Transverse colon (tissue), 4 donors: Measurements from ENCODE around the gene TPK1. TPM values are rescaled to one million over a fixed set of nuclear protein-coding genes. Genes with fewer than 3 reads are reported as not detected.

ENCODE experiments used
- DNase-seq: peaks from one replicate; pipeline ENCODE4 v3.0.0-alpha.2; 2019
- H3K27ac ChIP-seq, 4 donors: fragments of 200-600 bp; sonication (generic); 2 replicates each; pipeline ENCODE4 v1.5.1; 2016 to 2018; ENCODE audit warnings: inconsistent platforms in 4 of 4
- H3K27me3 ChIP-seq: fragments of 200-600 bp; sonication (generic); 2 replicates; pipeline ENCODE4 v1.5.1; 2017; ENCODE audit warnings: inconsistent platforms
- H3K36me3 ChIP-seq, 4 donors: fragments of 200-600 bp; sonication (generic); 2 replicates each; pipeline ENCODE4 v1.5.1; 2017 to 2019; ENCODE audit warnings: inconsistent platforms in 4 of 4
- H3K4me1 ChIP-seq, 4 donors: fragments of 200-600 bp; sonication (generic); 2 replicates each; pipeline ENCODE4 v1.5.1; 2017 to 2020; ENCODE audit warnings: inconsistent platforms in 4 of 4
- H3K4me3 ChIP-seq, 4 donors: fragments of 200-600 bp; sonication (generic); 1 replicate in 1 of 4; 2 replicates in 3 of 4; pipeline versions ENCODE4 v1.5.1 to v1.6.1; 2017 to 2019; ENCODE audit warnings: inconsistent platforms in 4 of 4
- H3K9me3 ChIP-seq, 2 donors: fragments of 200-600 bp; sonication (generic); 2 replicates each; pipeline ENCODE4 v1.5.1; 2017 to 2019; ENCODE audit warnings: inconsistent platforms in 2 of 2
- EP300 ChIP-seq: sonication (generic); formaldehyde crosslinking; IDR thresholded peaks from one replicate; pipeline ENCODE4 v1.6.1; 2017; ENCODE audit warnings: antibody characterized with exemption, low read depth
- POLR2A ChIP-seq: fragments of 450-650 bp; IDR thresholded peaks from one replicate; pipeline ENCODE4 v1.6.1; 2016; ENCODE audit warnings: antibody characterized with exemption, mild to moderate bottlenecking, moderate library complexity
- POLR2AphosphoS5 ChIP-seq, 3 donors: sonication (generic); formaldehyde crosslinking; IDR thresholded peaks; one replicate each; pipeline ENCODE4 v1.6.1; 2016; ENCODE audit warnings: antibody characterized with exemption in 3 of 3
- WGBS, 2 donors: methylation state at CpG; one replicate each; pipeline ENCODE4 v1.1.5; 2018; ENCODE audit warnings: low coverage in 1 of 2; 5-methylcytosine and 5-hydroxymethylcytosine counted together
- in situ Hi-C, 4 donors: fragments of 200-750 bp; cut with MboI; loops; one replicate each; pipeline versions ENCODE4 v1.15.0 to v1.15.1; 2017; ENCODE audit warnings: low sequenced_read_pairs in 3 of 4, low pct_ligation_motif_present in 1 of 4, low pct_unique_long_range_greater_than_20kb in 1 of 4
- intact Hi-C: fragments of 100-400 bp; cut with DNase I; formaldehyde crosslinking; loops from one replicate; pipeline ENCODE4 v1.15.1; 2023; ENCODE audit warnings: low total_unique reads
- total RNA-seq, 4 donors: library from RNA; depleted of rRNA; stranded (reverse); fragments of >200 nt; gene quantifications; one replicate each; pipeline ENCODE4 v1.1.0, GENCODE V29; 2016
- TF ChIP-seq, protein P1 (sequence below), 5 experiments: fragments of 200-600 bp in 3 of 5; fragments of 450-650 bp in 2 of 5; sonication (generic) in 3 of 5; IDR thresholded peaks; 1 replicate in 2 of 5; 2 replicates in 3 of 5; pipeline ENCODE4 v1.5.1; 2016 to 2017; ENCODE audit warnings: antibody characterized with exemption in 5 of 5, inconsistent platforms in 3 of 5, mild to moderate bottlenecking in 2 of 5, moderate library complexity in 1 of 5

TPK1 gene
- total RNA-seq, 4 donors from 2014 or later: 1.4 to 17.3 (median 14.6) TPM

DNA sequence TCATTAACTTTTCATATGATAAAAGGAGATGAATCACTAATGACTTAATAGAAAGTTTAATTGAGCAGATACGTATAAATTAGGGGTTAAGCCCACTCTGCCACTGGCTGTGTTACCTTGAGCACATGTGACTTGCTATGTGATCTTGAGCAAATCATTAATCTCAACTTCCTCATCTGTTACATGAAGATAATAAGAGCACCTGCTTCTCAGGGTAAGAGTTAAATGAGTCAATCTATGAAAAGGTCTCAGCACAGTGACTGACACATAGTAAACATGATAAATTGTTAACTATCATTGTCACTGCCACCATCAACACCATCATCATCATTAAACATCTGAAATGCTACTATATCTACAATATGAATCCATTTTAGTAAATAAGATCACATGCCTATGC lies 110.8 kb downstream of the TPK1 start:
- Histone ChIP-seq H3K27ac (no peak overlapping the region), H3K36me3 (no peaks in the 10 kb centered on the region), H3K9me3 (no peaks in the 10 kb centered on the region), H3K4me3 (no peak overlapping the region), H3K27me3 (no peaks in the 10 kb centered on the region), H3K4me1 (no peaks in the 10 kb centered on the region)
- DNase-seq: no peak
- in situ Hi-C loops: no loop called here
- intact Hi-C loops: no loop called here
- 58 to 65% methylated on average over 1 of the region's 1 CpG for WGBS, 2 donors
- TF ChIP-seq POLR2AphosphoS5 (IDR thresholded peaks at IDR 0.05) (no peak), POLR2A (no peak), EP300 (no peak)
- TF ChIP-seq, protein P1, sequence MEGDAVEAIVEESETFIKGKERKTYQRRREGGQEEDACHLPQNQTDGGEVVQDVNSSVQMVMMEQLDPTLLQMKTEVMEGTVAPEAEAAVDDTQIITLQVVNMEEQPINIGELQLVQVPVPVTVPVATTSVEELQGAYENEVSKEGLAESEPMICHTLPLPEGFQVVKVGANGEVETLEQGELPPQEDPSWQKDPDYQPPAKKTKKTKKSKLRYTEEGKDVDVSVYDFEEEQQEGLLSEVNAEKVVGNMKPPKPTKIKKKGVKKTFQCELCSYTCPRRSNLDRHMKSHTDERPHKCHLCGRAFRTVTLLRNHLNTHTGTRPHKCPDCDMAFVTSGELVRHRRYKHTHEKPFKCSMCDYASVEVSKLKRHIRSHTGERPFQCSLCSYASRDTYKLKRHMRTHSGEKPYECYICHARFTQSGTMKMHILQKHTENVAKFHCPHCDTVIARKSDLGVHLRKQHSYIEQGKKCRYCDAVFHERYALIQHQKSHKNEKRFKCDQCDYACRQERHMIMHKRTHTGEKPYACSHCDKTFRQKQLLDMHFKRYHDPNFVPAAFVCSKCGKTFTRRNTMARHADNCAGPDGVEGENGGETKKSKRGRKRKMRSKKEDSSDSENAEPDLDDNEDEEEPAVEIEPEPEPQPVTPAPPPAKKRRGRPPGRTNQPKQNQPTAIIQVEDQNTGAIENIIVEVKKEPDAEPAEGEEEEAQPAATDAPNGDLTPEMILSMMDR (IDR thresholded peaks at IDR 0.05): no peak

GRCh38 chr7:144723301-144723700 lies 112.6 kb downstream of the TPK1 start:
- no peaks in the 10 kb centered on the region for H3K27me3 ChIP-seq
- intact Hi-C loops: no loop called here
- WGBS, 2 donors: 80 to 84% methylated on average over 4 of the region's 4 CpGs

DNA sequence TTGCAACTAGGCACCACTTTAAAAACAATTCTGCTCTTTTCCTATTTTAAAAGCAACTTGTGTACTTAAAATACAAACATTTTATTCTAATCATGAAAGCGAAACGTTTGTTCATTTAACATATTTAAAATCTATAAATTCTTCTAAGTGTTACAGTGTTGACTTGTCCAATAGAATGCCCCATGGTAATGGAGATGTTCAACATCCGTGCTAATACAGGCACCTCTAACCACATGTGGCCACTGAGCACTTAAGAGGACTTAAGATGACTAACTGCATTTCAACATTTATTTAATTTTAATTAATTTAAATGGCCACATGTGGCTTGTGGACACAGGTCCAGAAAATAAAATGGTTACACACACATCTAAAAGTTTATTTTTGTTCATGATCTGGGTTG lies 115.1 kb downstream of the TPK1 start:
- TF ChIP-seq POLR2AphosphoS5 (IDR thresholded peaks at IDR 0.05) (no peak), EP300 (no peak), POLR2A (no peak)
- TF ChIP-seq, protein P1 (IDR thresholded peaks at IDR 0.05): no peak

More at GRCh38 chr7:144723301-144723700, 112.6 kb downstream of the TPK1 start:
- Histone ChIP-seq H3K36me3 (no peaks in the 10 kb centered on the region), H3K9me3 (no peaks in the 10 kb centered on the region), H3K27ac (no peak overlapping the region), H3K4me3 (no peak overlapping the region), H3K4me1 (no peaks in the 10 kb centered on the region)
- in situ Hi-C loops: no loop called here
- DNase-seq: no peak
- TF ChIP-seq POLR2A (no peak), EP300 (no peak), POLR2AphosphoS5 (IDR thresholded peaks at IDR 0.05) (no peak)
- TF ChIP-seq, protein P1 (IDR thresholded peaks at IDR 0.05): no peak

DNA sequence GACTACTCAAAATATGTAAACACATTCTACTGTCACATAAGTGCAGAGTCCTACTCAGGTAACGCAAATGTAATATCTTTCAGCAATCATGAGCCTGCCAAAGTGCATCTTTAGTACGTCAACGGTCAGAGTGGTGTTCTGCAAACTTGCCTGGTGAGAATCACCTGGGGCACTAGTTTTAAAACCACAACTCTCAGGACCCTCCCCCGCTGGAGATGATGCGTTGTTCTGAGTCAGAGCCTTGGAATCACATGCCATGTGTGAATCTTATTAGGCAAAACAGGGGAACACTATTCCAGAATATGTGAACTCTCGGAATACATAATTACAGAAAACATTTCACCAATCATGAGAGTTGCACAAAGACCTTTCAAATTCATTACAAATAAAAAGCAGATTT lies 115.7 kb downstream of the TPK1 start:
- no peak overlapping the region for H3K4me3 ChIP-seq
- H3K27ac ChIP-seq: no peak overlapping the region
- in situ Hi-C loops: no loop called here
- intact Hi-C loops: no loop called here
- H3K4me1 ChIP-seq: peaks cover 0 to 7% (median 0%) of the 10 kb centered on the region in 4 donors
- no peaks in the 10 kb centered on the region for H3K27me3 ChIP-seq
- H3K9me3 ChIP-seq: no peaks in the 10 kb centered on the region
- TF ChIP-seq EP300 (no peak), POLR2AphosphoS5 (IDR thresholded peaks at IDR 0.05) (no peak), POLR2A (no peak)
- TF ChIP-seq, protein P1 (IDR thresholded peaks at IDR 0.05): no peak
- no peaks in the 10 kb centered on the region for H3K36me3 ChIP-seq
- 92 to 100% methylated on average over 1 to 6 of the region's 6 CpGs for WGBS, 2 donors
- DNase-seq: no peak

More for the DNA sequence above, 115.1 kb downstream of the TPK1 start:
- Histone ChIP-seq H3K4me1 (peaks cover 0 to 7% (median 0%) of the 10 kb centered on the region in 4 donors), H3K9me3 (no peaks in the 10 kb centered on the region), H3K36me3 (no peaks in the 10 kb centered on the region), H3K27me3 (no peaks in the 10 kb centered on the region), H3K4me3 (no peak overlapping the region), H3K27ac (no peak overlapping the region)
- no peak for DNase-seq
- intact Hi-C loops: no loop called here
- in situ Hi-C loops: no loop called here
- 88 to 89% methylated on average over 3 of the region's 3 CpGs for WGBS, 2 donors
